NT2/D1 (cell line): Measurements from ENCODE around the gene ELF4.

Experiments
- DNase-seq: peaks from one replicate; pipeline ENCODE4 v3.0.0-alpha.2; 2011; ENCODE audit warnings: low read depth, low spot score
- H3K27me3 ChIP-seq: 2 replicates; pipeline ENCODE4 v1.6.0; 2011; ENCODE audit warnings: mild to moderate bottlenecking; ENCODE audit not compliant: insufficient read length, insufficient read depth
- H3K36me3 ChIP-seq: 2 replicates; pipeline ENCODE4 v1.6.1; 2011; ENCODE audit warnings: mild to moderate bottlenecking, low read length, mixed read lengths; ENCODE audit not compliant: insufficient read depth, insufficient read length
- H3K4me1 ChIP-seq: 2 replicates; pipeline ENCODE4 v1.5.1; 2011; ENCODE audit not compliant: insufficient read depth, insufficient read length
- H3K4me3 ChIP-seq: 2 replicates; pipeline ENCODE4 v1.5.1; 2011; ENCODE audit warnings: low read depth; ENCODE audit not compliant: insufficient read length
- H3K9ac ChIP-seq: 2 replicates; pipeline ENCODE4 v1.6.0; 2011; ENCODE audit warnings: low read depth; ENCODE audit not compliant: insufficient read length
- H3K9me3 ChIP-seq: 2 replicates; pipeline ENCODE4 v1.5.1; 2011; ENCODE audit warnings: mild to moderate bottlenecking, low read length; ENCODE audit not compliant: insufficient read depth
- SUZ12 ChIP-seq: IDR thresholded peaks from 2 replicates; pipeline ENCODE4 v1.6.1; 2011; ENCODE audit not compliant: insufficient read length, insufficient read depth; ENCODE audit errors: extremely low read depth
- YY1 ChIP-seq: IDR thresholded peaks from 2 replicates; pipeline ENCODE4 v1.6.1; 2011; ENCODE audit not compliant: insufficient read length, insufficient read depth
- ZNF274 ChIP-seq: IDR thresholded peaks from 2 replicates; pipeline ENCODE4 v1.6.1; 2011; ENCODE audit warnings: mild to moderate bottlenecking, low read depth, low read length

Gene ELF4

DNA sequence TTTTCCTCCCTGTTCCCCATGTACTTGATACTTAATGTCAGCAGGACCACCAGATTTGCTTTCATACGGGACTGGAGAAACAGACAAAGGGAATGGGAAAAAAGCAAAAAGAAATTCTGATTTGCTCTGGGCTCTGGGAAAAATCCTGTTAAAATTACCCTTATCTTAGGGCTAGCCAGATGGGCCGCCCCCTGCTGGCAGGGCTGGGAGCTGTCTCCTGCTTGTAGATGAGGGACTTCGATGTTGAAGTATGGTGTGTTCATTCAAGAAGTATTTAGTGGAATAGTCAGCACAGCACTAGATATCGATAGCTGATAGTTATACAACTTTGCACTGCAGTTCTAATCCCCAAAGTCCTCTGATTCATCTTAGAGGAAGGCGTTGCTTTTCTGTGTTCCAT is 82.1 kb downstream of the ELF4 start:
- no peaks in the 10 kb centered on the region for H3K4me1 ChIP-seq
- no peak for TF ChIP-seq SUZ12
- no peak for TF ChIP-seq YY1
- no peak for TF ChIP-seq ZNF274
- no peak overlapping the region for H3K4me3 ChIP-seq
- no peak overlapping the region for H3K9ac ChIP-seq
- no peak for DNase-seq
- no peaks in the 10 kb centered on the region for H3K9me3 ChIP-seq
- peaks cover 22% of the 10 kb centered on the region for H3K36me3 ChIP-seq
- no peaks in the 10 kb centered on the region for H3K27me3 ChIP-seq

DNA sequence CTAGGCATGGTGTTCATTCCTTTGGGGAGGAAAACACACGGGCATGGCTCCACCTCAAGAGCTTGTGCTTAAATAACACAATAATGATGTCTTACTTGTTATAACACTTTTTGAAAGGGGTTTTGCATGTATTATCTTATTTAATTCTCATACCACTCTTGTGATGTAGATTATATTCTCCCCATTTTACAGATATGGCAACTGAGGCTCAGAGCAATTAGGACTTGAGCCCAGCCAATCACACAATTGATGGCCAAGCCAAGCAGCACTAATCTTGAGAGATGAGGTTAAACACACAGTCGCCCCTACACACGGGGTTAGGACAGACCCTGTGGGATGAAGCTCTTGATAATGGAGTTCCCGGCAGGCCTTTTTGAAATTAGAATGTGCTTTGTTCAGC is 82.7 kb downstream of the ELF4 start:
- DNase-seq = no peak
- H3K4me1 ChIP-seq = no peaks in the 10 kb centered on the region
- H3K4me3 ChIP-seq = no peak overlapping the region
- TF ChIP-seq YY1 = no peak
- no peak for TF ChIP-seq ZNF274
- no peak for TF ChIP-seq SUZ12
- no peak overlapping the region for H3K9ac ChIP-seq
- H3K36me3 ChIP-seq = peaks cover 25% of the 10 kb centered on the region
- no peaks in the 10 kb centered on the region for H3K27me3 ChIP-seq
- H3K9me3 ChIP-seq = no peaks in the 10 kb centered on the region

DNA sequence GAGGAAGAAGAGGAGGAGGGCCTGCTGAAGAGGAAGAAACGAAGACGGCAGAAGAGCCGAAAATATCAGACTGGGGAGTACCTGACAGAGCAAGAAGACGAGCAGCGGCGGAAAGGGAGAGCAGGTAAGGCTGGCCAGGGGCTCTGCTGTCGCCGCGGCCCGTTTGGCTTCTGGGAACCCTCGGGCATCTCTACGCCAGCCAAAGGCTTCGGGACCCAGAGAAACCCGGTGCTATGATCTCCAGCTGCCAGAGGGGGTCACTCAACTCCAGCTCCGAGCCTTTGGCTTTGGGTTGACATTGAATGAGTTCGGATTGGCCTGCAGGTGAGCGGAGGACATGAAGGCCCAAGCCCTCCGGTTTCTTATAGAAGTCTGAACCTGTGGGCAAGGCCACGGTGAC is 85.0 kb downstream of the ELF4 start:
- no peak overlapping the region for H3K4me3 ChIP-seq
- no peak overlapping the region for H3K9ac ChIP-seq
- H3K36me3 ChIP-seq = peaks cover 36% of the 10 kb centered on the region
- no peaks in the 10 kb centered on the region for H3K27me3 ChIP-seq
- TF ChIP-seq SUZ12 (no peak), YY1 (no peak), ZNF274 (no peak)
- H3K9me3 ChIP-seq = no peaks in the 10 kb centered on the region
- H3K4me1 ChIP-seq = no peaks in the 10 kb centered on the region
- no peak for DNase-seq

DNA sequence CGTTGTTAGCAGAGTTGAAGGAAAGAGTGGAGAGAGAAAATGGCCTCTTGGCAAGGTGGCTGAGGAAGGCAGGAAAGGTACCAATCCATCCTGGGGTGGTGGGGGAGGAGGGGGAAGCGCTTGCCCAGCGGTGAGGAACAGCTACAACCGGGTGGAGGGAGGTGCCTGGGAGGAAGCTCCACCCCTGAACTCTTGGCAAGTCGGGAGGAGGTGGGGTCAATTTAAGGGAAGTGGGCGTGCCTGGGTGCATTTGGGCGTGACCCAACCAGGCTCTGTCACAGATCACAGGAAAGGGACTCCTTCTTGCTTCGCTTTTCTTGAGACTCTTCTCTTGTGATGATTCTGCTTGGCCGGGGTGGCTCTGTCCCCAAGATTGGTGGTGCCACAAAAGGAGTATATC is 86.2 kb downstream of the ELF4 start:
- Histone ChIP-seq H3K9me3 (no peaks in the 10 kb centered on the region), H3K9ac (no peak overlapping the region), H3K36me3 (peaks cover 36% of the 10 kb centered on the region), H3K4me3 (no peak overlapping the region), H3K4me1 (no peaks in the 10 kb centered on the region), H3K27me3 (no peaks in the 10 kb centered on the region)
- peak; percentile 15 for DNase-seq
- TF ChIP-seq ZNF274 = no peak
- TF ChIP-seq YY1 = no peak
- TF ChIP-seq SUZ12 = no peak

DNA sequence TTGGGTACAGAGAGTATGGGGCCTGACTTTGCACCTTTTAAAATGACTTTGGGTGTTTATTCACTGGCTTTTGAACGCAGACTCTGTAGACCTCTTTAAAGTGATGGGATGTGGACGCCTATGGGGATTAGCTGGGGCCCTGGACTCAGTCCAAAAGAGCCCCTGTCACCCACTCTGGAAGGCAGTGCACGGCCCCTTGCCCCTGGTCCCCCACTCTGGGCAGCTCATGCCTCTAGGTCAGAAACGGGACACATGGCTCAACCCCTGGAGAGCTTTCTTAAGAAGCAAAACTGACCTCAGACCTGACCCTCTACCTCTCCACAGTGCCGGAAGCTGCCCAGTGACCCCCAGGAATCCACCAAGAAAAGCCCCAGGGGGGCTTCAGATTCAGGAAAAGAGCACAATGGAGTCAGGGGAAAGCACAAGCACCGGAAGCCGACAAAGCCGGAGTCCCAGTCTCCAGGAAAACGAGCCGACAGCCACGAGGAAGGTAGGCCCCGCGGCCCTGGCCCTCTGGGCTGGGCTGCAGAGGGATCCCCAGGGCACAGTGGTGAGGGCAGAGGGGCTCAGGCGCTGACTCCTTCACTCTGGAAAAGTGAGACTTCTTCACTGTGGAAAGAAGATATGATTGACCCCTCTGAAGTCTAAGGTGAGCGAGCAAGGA is 89.5 kb downstream of the ELF4 start:
- H3K4me1 ChIP-seq = no peaks in the 10 kb centered on the region
- DNase-seq = no peak
- TF ChIP-seq ZNF274 = no peak
- TF ChIP-seq YY1 = no peak
- TF ChIP-seq SUZ12 = no peak
- no peaks in the 10 kb centered on the region for H3K27me3 ChIP-seq
- no peak overlapping the region for H3K9ac ChIP-seq
- H3K4me3 ChIP-seq = no peak overlapping the region
- H3K36me3 ChIP-seq = peaks cover 35% of the 10 kb centered on the region
- no peaks in the 10 kb centered on the region for H3K9me3 ChIP-seq

DNA sequence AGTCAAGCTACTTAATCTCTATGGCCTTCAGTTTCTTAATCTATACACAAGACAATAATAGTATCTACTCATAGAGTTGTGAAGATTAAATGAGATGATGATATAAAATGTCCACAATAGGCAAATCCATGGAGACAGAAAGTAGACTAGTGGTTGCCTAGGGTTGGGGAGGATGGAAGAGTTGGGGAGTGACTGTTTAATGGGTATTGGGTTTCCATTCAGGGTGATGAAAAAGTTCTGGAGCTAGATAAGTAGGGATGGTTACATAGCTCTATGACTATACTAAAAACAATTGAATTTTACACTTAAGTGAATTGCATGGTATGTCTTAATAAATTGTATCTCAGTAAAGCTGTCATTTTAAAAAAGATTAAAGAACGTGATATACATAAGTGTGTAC is 92.2 kb downstream of the ELF4 start:
- no peak for TF ChIP-seq SUZ12
- TF ChIP-seq YY1 = no peak
- no peak for TF ChIP-seq ZNF274
- Histone ChIP-seq H3K27me3 (no peaks in the 10 kb centered on the region), H3K36me3 (peaks cover 33% of the 10 kb centered on the region), H3K9me3 (no peaks in the 10 kb centered on the region), H3K4me3 (no peak overlapping the region), H3K4me1 (no peaks in the 10 kb centered on the region), H3K9ac (no peak overlapping the region)
- no peak for DNase-seq

DNA sequence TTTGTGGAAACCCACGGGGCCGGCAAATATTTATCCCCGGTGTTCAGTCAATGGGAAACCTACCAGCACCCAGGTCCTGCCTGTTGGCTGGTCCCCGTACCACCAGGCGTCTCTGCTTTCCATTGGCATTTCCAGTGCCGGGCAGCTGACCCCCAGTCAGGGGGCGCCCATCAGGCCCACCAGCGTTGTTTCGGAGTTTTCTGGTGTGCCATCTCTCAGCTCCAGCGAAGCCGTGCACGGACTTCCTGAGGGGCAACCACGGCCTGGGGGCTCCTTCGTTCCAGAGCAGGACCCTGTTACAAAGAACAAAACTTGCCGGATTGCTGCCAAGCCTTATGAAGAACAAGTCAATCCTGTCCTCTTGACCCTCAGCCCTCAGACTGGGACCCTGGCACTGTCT is 95.1 kb downstream of the ELF4 start:
- H3K4me1 ChIP-seq = no peaks in the 10 kb centered on the region
- no peak overlapping the region for H3K4me3 ChIP-seq
- TF ChIP-seq ZNF274 = no peak
- TF ChIP-seq YY1 = no peak
- no peak for TF ChIP-seq SUZ12
- H3K9ac ChIP-seq = no peak overlapping the region
- no peaks in the 10 kb centered on the region for H3K9me3 ChIP-seq
- H3K36me3 ChIP-seq = peaks cover 23% of the 10 kb centered on the region
- no peak for DNase-seq
- H3K27me3 ChIP-seq = no peaks in the 10 kb centered on the region
